Glutamatergic neuron (in vitro differentiated cells): Measurements from ENCODE around the gene TMEM259. TPM values are rescaled to one million over a fixed set of nuclear protein-coding genes. Genes with fewer than 3 reads are reported as not detected.
A peak's percentile ranks its signal among the peaks of the same experiment; 100 is the strongest.

Source experiments
- DNase-seq: peaks from one replicate; pipeline ENCODE4 v3.0.0; 2022
- H3K27ac Mint-ChIP-seq: one replicate; pipeline ENCODE4 v1.8.0; 2020; ENCODE audit warnings: mild to moderate bottlenecking, mixed read lengths, inconsistent platforms; ENCODE audit not compliant: unreplicated experiment
- H3K27me3 Mint-ChIP-seq: one replicate; pipeline ENCODE4 v1.8.0; 2020; ENCODE audit warnings: mild to moderate bottlenecking, moderate library complexity, mixed read lengths, inconsistent platforms; ENCODE audit not compliant: unreplicated experiment
- H3K36me3 Mint-ChIP-seq: one replicate; pipeline ENCODE4 v1.8.0; 2020; ENCODE audit warnings: mild to moderate bottlenecking, mixed read lengths, inconsistent platforms; ENCODE audit not compliant: unreplicated experiment
- H3K4me1 Mint-ChIP-seq: one replicate; pipeline ENCODE4 v1.8.0; 2020; ENCODE audit warnings: mild to moderate bottlenecking, low read depth, mixed read lengths, inconsistent platforms; ENCODE audit not compliant: unreplicated experiment
- H3K4me3 Mint-ChIP-seq: one replicate; pipeline ENCODE4 v1.8.0; 2020; ENCODE audit warnings: mild to moderate bottlenecking, mixed read lengths, inconsistent platforms; ENCODE audit not compliant: unreplicated experiment
- H3K9me3 Mint-ChIP-seq: one replicate; pipeline ENCODE4 v1.8.0; 2020; ENCODE audit warnings: mild to moderate bottlenecking, moderate library complexity, mixed read lengths, inconsistent platforms; ENCODE audit not compliant: unreplicated experiment
- total RNA-seq: library from RNA; stranded (reverse); fragmentation: NEBNext Ultra II Directional; extraction: Animal tissue kit (Norgen Biotek cat#: 25700); gene quantifications from one replicate; pipeline ENCODE4 v1.2.1, GENCODE V29; 2021; ENCODE audit not compliant: unreplicated experiment
- TF ChIP-seq, protein P1 (sequence below): fragments of 200-600 bp; sonication (generic); IDR thresholded peaks from one replicate; pipeline ENCODE4 v1.5.0; 2021; ENCODE audit not compliant: partially characterized antibody, unreplicated experiment

The TMEM259 gene
- total RNA-seq, 1 donor from 2014 or later = 222 TPM

DNA sequence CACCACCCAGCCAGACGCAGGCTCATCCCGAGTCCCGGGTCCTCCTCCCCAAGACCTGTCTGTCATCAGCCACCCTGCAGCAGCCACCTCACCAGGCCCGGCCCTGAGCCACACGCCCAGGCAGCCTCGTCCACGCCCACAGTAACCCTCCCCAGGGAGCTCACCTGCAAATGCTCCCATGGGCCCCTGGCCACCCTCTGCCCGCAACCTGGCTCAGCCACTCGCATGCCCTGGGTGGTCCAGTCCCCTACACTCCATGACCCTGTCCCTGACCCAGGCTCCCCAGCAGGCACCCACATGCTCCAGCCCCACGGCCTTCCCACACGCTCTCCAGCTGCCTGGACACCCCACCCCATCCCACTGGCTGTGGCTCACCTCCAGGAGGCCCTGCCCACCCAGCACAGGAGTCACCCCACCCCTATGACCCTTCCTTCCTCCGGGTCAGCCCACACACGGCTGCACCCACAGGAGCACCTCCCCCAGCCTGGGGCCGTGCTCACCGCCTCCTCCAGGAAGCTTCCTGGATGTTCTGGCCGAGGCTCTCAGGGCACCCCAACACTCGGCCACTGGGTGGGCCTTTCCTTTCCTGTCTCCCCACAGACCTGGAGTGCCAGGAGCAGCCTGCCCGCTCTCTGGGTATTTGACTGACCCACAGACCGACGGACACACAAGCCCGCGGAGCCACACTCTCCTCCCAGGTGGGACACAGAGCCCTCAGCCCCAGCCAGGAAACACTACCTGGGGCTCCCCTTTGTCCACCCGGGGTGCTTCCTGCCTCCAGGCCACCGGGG is 3.6 kb downstream of the TMEM259 start:
- peaks cover 13% of the 10 kb centered on the region for H3K27me3 Mint-ChIP-seq
- peak overlapping the region; percentile 22 for H3K27ac Mint-ChIP-seq
- no peaks in the 10 kb centered on the region for H3K36me3 Mint-ChIP-seq
- peaks cover 7% of the 10 kb centered on the region for H3K4me1 Mint-ChIP-seq
- peaks cover 7% of the 10 kb centered on the region for H3K9me3 Mint-ChIP-seq
- DNase-seq = no peak
- peak overlapping the region; percentile 46 for H3K4me3 Mint-ChIP-seq
- TF ChIP-seq, protein P1, sequence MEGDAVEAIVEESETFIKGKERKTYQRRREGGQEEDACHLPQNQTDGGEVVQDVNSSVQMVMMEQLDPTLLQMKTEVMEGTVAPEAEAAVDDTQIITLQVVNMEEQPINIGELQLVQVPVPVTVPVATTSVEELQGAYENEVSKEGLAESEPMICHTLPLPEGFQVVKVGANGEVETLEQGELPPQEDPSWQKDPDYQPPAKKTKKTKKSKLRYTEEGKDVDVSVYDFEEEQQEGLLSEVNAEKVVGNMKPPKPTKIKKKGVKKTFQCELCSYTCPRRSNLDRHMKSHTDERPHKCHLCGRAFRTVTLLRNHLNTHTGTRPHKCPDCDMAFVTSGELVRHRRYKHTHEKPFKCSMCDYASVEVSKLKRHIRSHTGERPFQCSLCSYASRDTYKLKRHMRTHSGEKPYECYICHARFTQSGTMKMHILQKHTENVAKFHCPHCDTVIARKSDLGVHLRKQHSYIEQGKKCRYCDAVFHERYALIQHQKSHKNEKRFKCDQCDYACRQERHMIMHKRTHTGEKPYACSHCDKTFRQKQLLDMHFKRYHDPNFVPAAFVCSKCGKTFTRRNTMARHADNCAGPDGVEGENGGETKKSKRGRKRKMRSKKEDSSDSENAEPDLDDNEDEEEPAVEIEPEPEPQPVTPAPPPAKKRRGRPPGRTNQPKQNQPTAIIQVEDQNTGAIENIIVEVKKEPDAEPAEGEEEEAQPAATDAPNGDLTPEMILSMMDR = no peak

DNA sequence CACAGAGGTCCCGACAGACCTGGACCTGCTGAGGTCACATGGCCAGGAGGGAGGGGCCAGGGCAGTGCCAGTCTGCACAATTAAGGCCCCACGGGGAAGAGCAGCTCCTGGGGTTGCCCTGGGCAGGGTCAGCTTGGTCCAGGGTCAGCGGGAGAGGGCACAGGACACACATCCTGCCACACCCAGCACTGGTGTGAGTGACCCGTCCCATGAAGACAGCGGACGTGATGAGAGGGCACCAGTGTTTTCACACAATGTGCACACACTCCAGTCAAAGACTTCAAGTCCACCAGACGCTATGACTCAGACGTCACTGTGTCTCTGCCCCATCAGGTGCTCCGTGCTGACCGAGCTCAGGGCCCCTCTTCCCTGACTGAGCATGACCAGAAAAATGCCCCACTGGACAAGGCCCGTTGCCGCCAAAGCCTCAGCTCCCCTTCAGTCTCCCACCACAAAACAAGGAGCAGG is 4.2 kb downstream of the TMEM259 start:
- no peaks in the 10 kb centered on the region for H3K36me3 Mint-ChIP-seq
- peaks cover 7% of the 10 kb centered on the region for H3K4me1 Mint-ChIP-seq
- TF ChIP-seq, protein P1 = no peak
- H3K27ac Mint-ChIP-seq = peak overlapping the region; percentile 22
- peaks cover 6% of the 10 kb centered on the region for H3K9me3 Mint-ChIP-seq
- no peak for DNase-seq
- peak overlapping the region; percentile 46 for H3K4me3 Mint-ChIP-seq
- peaks cover 11% of the 10 kb centered on the region for H3K27me3 Mint-ChIP-seq

DNA sequence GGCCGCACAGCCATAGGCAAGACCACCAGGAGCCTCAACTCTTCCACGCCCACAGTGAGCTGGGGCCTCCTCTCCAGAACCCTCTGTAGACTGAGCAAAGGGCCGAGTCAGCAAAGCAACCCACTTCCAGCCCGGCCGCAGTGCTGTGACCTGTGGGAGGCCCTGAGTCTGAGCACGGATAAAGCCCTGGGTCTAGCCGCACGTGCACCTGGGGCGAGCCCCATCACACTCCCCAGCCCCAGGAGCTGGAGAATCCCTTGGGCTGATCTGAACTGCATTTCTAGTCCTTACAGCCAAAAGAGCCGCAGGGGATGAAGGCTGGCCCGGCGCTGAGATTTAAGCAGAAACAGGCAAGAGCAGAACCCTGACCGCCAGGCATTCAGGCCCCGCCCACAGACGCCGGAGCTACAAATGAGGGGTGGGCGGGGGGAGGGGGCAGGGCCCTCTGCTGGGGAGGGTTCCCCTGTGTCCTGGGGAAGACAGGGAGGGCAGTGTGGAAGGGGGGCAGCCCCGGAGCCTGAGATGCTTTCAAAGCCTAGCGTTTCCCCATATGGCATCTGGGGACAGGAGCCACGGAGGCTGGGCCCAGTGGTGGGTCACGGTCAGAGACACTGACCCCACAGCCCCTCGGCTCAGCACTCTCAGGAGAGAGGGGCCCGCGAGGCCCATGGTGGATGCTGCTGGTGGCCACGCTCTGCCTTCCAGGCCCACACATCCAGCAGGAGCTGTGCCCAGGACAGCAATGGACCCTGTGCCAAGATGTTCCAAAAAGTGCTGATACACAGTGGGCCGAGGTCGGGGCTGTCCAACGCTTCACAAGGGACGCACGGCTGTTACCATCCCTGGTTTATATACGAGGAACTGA is 4.9 kb downstream of the TMEM259 start:
- no peak for DNase-seq
- no peak overlapping the region for H3K27ac Mint-ChIP-seq

DNA sequence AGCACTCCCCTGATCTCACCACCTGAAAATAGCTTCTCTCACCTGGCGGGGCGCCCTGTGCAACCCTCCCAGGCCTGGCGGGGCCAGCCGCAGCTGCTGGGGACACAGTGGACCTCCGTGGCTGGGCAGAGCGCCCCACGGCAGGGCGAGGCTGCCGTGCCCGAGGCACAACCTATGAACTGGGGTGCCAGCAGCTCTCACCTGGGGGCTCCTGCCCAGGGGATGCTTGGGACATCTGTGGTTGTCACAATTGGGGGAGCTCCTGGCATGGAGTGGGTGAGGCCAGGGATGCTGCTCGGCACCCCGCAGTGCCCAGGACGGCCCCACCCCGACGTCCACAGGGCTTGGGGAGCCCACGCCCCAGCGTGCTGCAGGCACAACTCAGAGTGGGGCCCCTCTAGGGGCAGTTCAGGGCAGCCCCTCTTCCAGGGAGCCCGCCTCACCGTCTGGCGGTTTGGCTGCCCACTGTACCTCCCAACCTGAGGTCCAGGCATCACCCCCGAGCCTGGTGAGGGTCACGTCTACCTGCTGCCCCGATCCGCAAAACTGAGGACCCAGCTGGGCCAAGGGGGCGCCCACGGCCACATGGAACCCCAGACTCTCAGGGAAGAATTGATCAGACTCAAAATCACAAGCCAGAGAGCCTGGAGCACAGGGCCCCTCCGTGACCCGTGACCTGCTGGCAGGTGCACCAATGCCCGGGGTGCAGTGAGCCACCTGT is 5.7 kb downstream of the TMEM259 start:
- H3K4me3 Mint-ChIP-seq = no peak overlapping the region

More for the DNA sequence above, 4.9 kb downstream of the TMEM259 start:
- H3K9me3 Mint-ChIP-seq = no peaks in the 10 kb centered on the region
- H3K36me3 Mint-ChIP-seq = no peaks in the 10 kb centered on the region
- peaks cover 7% of the 10 kb centered on the region for H3K4me1 Mint-ChIP-seq
- TF ChIP-seq, protein P1 = no peak
- peak overlapping the region; percentile 46 for H3K4me3 Mint-ChIP-seq
- peaks cover 5% of the 10 kb centered on the region for H3K27me3 Mint-ChIP-seq

More for the DNA sequence above, 5.7 kb downstream of the TMEM259 start:
- TF ChIP-seq, protein P1 = no peak
- no peak for DNase-seq
- Mint-ChIP-seq H3K36me3 (no peaks in the 10 kb centered on the region), H3K27me3 (peaks cover under 1% of the 10 kb centered on the region), H3K4me1 (peaks cover 7% of the 10 kb centered on the region), H3K9me3 (no peaks in the 10 kb centered on the region), H3K27ac (no peak overlapping the region)
